H9 (cell line): ENCODE measurements around the gene SLC24A3. TPM values are rescaled to one million over a fixed set of nuclear protein-coding genes. Genes with fewer than 3 reads are reported as not detected.

Experiments
- DNase-seq: peaks from one replicate; pipeline ENCODE4 v3.0.0-alpha.2; 2017
- H2AFZ ChIP-seq: one replicate; pipeline ENCODE4 v1.6.1; 2013; ENCODE audit warnings: mild to moderate bottlenecking, low read length, control low read depth, moderate library complexity
- H2AK5ac ChIP-seq: 2 replicates; pipeline ENCODE4 v1.6.1; 2013; ENCODE audit warnings: low read length, control low read depth, mixed read lengths; ENCODE audit not compliant: insufficient read length
- H2BK120ac ChIP-seq: one replicate; pipeline ENCODE4 v1.6.1; 2013; ENCODE audit warnings: low read depth, mild to moderate bottlenecking, low read length, control low read depth, inconsistent platforms; ENCODE audit not compliant: poor library complexity, severe bottlenecking
- H2BK12ac ChIP-seq: 2 replicates; pipeline ENCODE4 v1.6.1; 2013; ENCODE audit warnings: low read length, control low read depth, mixed read lengths, low read depth; ENCODE audit not compliant: insufficient read length
- H2BK15ac ChIP-seq: 2 replicates; pipeline ENCODE4 v1.6.1; 2013; ENCODE audit warnings: low read depth, low read length, control low read depth
- H2BK20ac ChIP-seq: one replicate; pipeline ENCODE4 v1.6.1; 2013; ENCODE audit warnings: low read depth, mild to moderate bottlenecking, low read length, control low read depth, inconsistent platforms; ENCODE audit not compliant: poor library complexity, severe bottlenecking
- H2BK5ac ChIP-seq: 2 replicates; pipeline ENCODE4 v1.6.1; 2013; ENCODE audit warnings: low read length, control low read depth, mixed read lengths; ENCODE audit not compliant: insufficient read length
- H3K14ac ChIP-seq: 2 replicates; pipeline ENCODE4 v1.6.1; 2013; ENCODE audit warnings: low read length, control low read depth; ENCODE audit not compliant: insufficient read depth
- H3K18ac ChIP-seq: 2 replicates; pipeline ENCODE4 v1.6.1; 2013; ENCODE audit warnings: low read depth, mild to moderate bottlenecking, mixed read lengths, low read length, control low read depth; ENCODE audit not compliant: insufficient read length
- H3K23ac ChIP-seq: 2 replicates; pipeline ENCODE4 v1.6.1; 2013; ENCODE audit warnings: low read length, control low read depth, mixed read lengths, low read depth; ENCODE audit not compliant: insufficient read length
- H3K23me2 ChIP-seq: 2 replicates; pipeline ENCODE4 v1.6.1; 2013; ENCODE audit warnings: low read depth, mild to moderate bottlenecking, mixed read lengths, low read length, control low read depth; ENCODE audit not compliant: insufficient read length, poor library complexity, severe bottlenecking
- H3K27ac ChIP-seq: 2 replicates; pipeline ENCODE4 v1.5.1; 2013; ENCODE audit warnings: low read length, control low read depth, mixed read lengths, low read depth; ENCODE audit not compliant: insufficient read length
- H3K27me3 ChIP-seq: 2 replicates; pipeline ENCODE4 v1.6.1; 2013; ENCODE audit warnings: low read length, control low read depth, inconsistent platforms; ENCODE audit not compliant: insufficient read depth
- H3K4ac ChIP-seq: 2 replicates; pipeline ENCODE4 v1.6.1; 2013; ENCODE audit warnings: low read depth, mild to moderate bottlenecking, control low read depth, inconsistent platforms, low read length, moderate library complexity
- H3K4me1 ChIP-seq: 2 replicates; pipeline ENCODE4 v1.6.1; 2013; ENCODE audit warnings: low read length, control low read depth, inconsistent platforms; ENCODE audit not compliant: insufficient read depth
- H3K4me2 ChIP-seq: 2 replicates; pipeline ENCODE4 v1.6.1; 2013; ENCODE audit warnings: low read length, control low read depth, mixed read lengths; ENCODE audit not compliant: insufficient read length, insufficient read depth
- H3K56ac ChIP-seq: 2 replicates; pipeline ENCODE4 v1.6.1; 2013; ENCODE audit warnings: low read depth, mild to moderate bottlenecking, mixed read lengths, low read length, control low read depth; ENCODE audit not compliant: insufficient read length
- H3K79me1 ChIP-seq: 2 replicates; pipeline ENCODE4 v1.6.1; 2013; ENCODE audit warnings: low read depth, mild to moderate bottlenecking, moderate library complexity, low read length, control low read depth, inconsistent platforms; ENCODE audit not compliant: insufficient read depth, poor library complexity, severe bottlenecking
- H3K79me2 ChIP-seq: 2 replicates; pipeline ENCODE4 v1.6.1; 2013; ENCODE audit warnings: low read length, control low read depth, inconsistent platforms; ENCODE audit not compliant: insufficient read depth
- H3K9ac ChIP-seq: 2 replicates; pipeline ENCODE4 v1.6.1; 2013; ENCODE audit warnings: low read length, control low read depth, mixed read lengths; ENCODE audit not compliant: insufficient read length; ENCODE audit errors: extremely low read depth
- H3K9me3 ChIP-seq: one replicate; pipeline ENCODE4 v1.6.1; 2013; ENCODE audit warnings: low read depth, low read length, inconsistent platforms; ENCODE audit not compliant: control insufficient read depth
- H3T11ph ChIP-seq: one replicate; pipeline ENCODE4 v1.6.1; 2013; ENCODE audit warnings: mild to moderate bottlenecking, low read length, control low read depth, inconsistent platforms
- H4K20me1 ChIP-seq: one replicate; pipeline ENCODE4 v1.6.1; 2013; ENCODE audit not compliant: control insufficient read depth, insufficient read length, insufficient read depth
- H4K5ac ChIP-seq: 2 replicates; pipeline ENCODE4 v1.6.1; 2013; ENCODE audit warnings: low read depth, mild to moderate bottlenecking, mixed read lengths, low read length, control low read depth; ENCODE audit not compliant: insufficient read length
- H4K8ac ChIP-seq: replicated peaks from 2 replicates; pipeline ENCODE4 v1.6.1; 2013; ENCODE audit warnings: low read length, control low read depth, mixed read lengths, low read depth; ENCODE audit not compliant: insufficient read length
- H4K91ac ChIP-seq: 2 replicates; pipeline ENCODE4 v1.6.1; 2013; ENCODE audit warnings: low read depth, mild to moderate bottlenecking, moderate library complexity, mixed read lengths, low read length, control low read depth; ENCODE audit not compliant: insufficient read length
- H3K27ac Mint-ChIP-seq, 3 experiments: 2 replicates in 2 of 3; 3 replicates in 1 of 3; pipeline ENCODE4 v1.8.0; 2020 to 2021; ENCODE audit warnings: mixed read lengths in 3 of 3, mild to moderate bottlenecking in 1 of 3, moderate library complexity in 1 of 3
- H3K27me3 Mint-ChIP-seq: 2 replicates; pipeline ENCODE4 v1.8.0; 2021; ENCODE audit warnings: low read depth, mild to moderate bottlenecking, moderate library complexity, mixed read lengths
- H3K36me3 Mint-ChIP-seq, 3 experiments: 2 replicates in 2 of 3; 3 replicates in 1 of 3; pipeline ENCODE4 v1.8.0; 2020 to 2021; ENCODE audit warnings: low read depth in 3 of 3, mixed read lengths in 3 of 3; ENCODE audit not compliant: insufficient read depth in 1 of 3
- H3K4me1 Mint-ChIP-seq, 2 experiments: 2 replicates each; pipeline ENCODE4 v1.8.0; 2020; ENCODE audit warnings: mixed read lengths in 2 of 2
- H3K4me3 Mint-ChIP-seq, 2 experiments: 2 replicates in 1 of 2; 3 replicates in 1 of 2; pipeline ENCODE4 v1.8.0; 2020 to 2021; ENCODE audit warnings: mild to moderate bottlenecking in 2 of 2, mixed read lengths in 2 of 2, moderate library complexity in 1 of 2
- H3K9me3 Mint-ChIP-seq, 2 experiments: 2 replicates in 1 of 2; 3 replicates in 1 of 2; pipeline ENCODE4 v1.8.0; 2020; ENCODE audit warnings: mild to moderate bottlenecking in 2 of 2, mixed read lengths in 2 of 2, moderate library complexity in 1 of 2
- CTCF ChIP-seq: fragments of 200-600 bp; sonication (generic); conservative IDR thresholded peaks from 3 replicates; pipeline ENCODE4 v1.8.0; 2021; ENCODE audit warnings: antibody characterized with exemption, mild to moderate bottlenecking
- WGBS: extraction: QIAGEN DNeasy Blood & Tissue Kit; methylation state at CpG from one replicate; pipeline ENCODE4 v1.1.7; 2013; ENCODE audit warnings: missing lambda C conversion rate, low lambda C conversion rate, mixed read lengths; ENCODE audit not compliant: insufficient read length; ENCODE audit errors: extremely low coverage; 5-methylcytosine and 5-hydroxymethylcytosine counted together
- total RNA-seq: library from RNA; stranded (reverse); gene quantifications from 2 replicates; pipeline ENCODE4 v1.2.1, GENCODE V29; 2021

SLC24A3 gene
- total RNA-seq, 1 experiment from 2014 or later = 0.83 TPM

- no peak for DNase-seq
- no peak overlapping the region for H3K4me3 Mint-ChIP-seq
- no peak overlapping the region for H3K27ac ChIP-seq
- H3K27ac Mint-ChIP-seq = no peak overlapping the region
- no peak overlapping the region for H4K5ac ChIP-seq
- H4K91ac ChIP-seq = no peak overlapping the region
- H3T11ph ChIP-seq = no peak overlapping the region
- H3K18ac ChIP-seq = no peak overlapping the region
- H2BK15ac ChIP-seq = no peak overlapping the region
- H2AFZ ChIP-seq = no peak overlapping the region
- H3K27me3 ChIP-seq = no peaks in the 10 kb centered on the region
- H3K14ac ChIP-seq = no peak overlapping the region
- WGBS = no CpG with 5 or more reads among the region's 3 CpGs
- H3K36me3 Mint-ChIP-seq = no peaks in the 10 kb centered on the region
- H3K4me1 Mint-ChIP-seq = peaks cover 4 to 8% of the 10 kb centered on the region in 2 experiments; a peak in 2 of 4 replicates
- no peak overlapping the region for H4K8ac ChIP-seq
- H3K23me2 ChIP-seq = no peaks in the 10 kb centered on the region
- H2BK12ac ChIP-seq = no peak overlapping the region
- H3K23ac ChIP-seq = no peak overlapping the region
- H2BK5ac ChIP-seq = no peak overlapping the region
- H3K4me2 ChIP-seq = no peak overlapping the region
- H3K56ac ChIP-seq = no peak overlapping the region
- TF ChIP-seq CTCF = no peak
- no peak overlapping the region for H3K4ac ChIP-seq
- H2AK5ac ChIP-seq = no peak overlapping the region
- H3K9ac ChIP-seq = no peak overlapping the region
- H3K79me2 ChIP-seq = no peaks in the 10 kb centered on the region
- H3K9me3 ChIP-seq = no peaks in the 10 kb centered on the region
- no peak overlapping the region for H2BK20ac ChIP-seq
- H2BK120ac ChIP-seq = no peak overlapping the region
- no peaks in the 10 kb centered on the region; the same call in 1 of the 2 replicates for H3K27me3 Mint-ChIP-seq
- no peaks in the 10 kb centered on the region for H3K9me3 Mint-ChIP-seq
- no peaks in the 10 kb centered on the region for H4K20me1 ChIP-seq
- H3K79me1 ChIP-seq = no peaks in the 10 kb centered on the region
- H3K4me1 ChIP-seq = no peaks in the 10 kb centered on the region
Observed at GRCh38 chr20:19368351-19368750, 155.9 kb downstream of the SLC24A3 start.
